Vagina (tissue), 2 donors: ENCODE measurements around the gene PTPRE. TPM values are rescaled to one million over a fixed set of nuclear protein-coding genes. Genes with fewer than 3 reads are reported as not detected.

Experiments
- DNase-seq, 2 donors: peaks; one replicate each; pipeline ENCODE4 v3.0.0-alpha.2; 2017; ENCODE audit errors: extremely low spot score in 2 of 2
- H3K27ac ChIP-seq: fragments of 200-600 bp; sonication (generic); one replicate; pipeline ENCODE4 v1.5.1; 2019
- H3K27me3 ChIP-seq: fragments of 200-600 bp; sonication (generic); one replicate; pipeline ENCODE4 v1.5.1; 2019
- H3K36me3 ChIP-seq, 2 donors: fragments of 200-600 bp; sonication (generic); one replicate each; pipeline ENCODE4 v1.5.1; 2017 to 2019
- H3K4me1 ChIP-seq: fragments of 200-600 bp; sonication (generic); one replicate; pipeline ENCODE4 v1.5.1; 2019
- H3K4me3 ChIP-seq, 2 donors: fragments of 200-600 bp; sonication (generic); 1 replicate in 1 of 2; 2 replicates in 1 of 2; pipeline ENCODE4 v1.5.1; 2016 to 2019
- H3K9me3 ChIP-seq: fragments of 200-600 bp; sonication (generic); one replicate; pipeline ENCODE4 v1.5.1; 2019
- POLR2A ChIP-seq, 2 donors: fragments of 450-650 bp; IDR thresholded peaks; one replicate each; pipeline ENCODE4 v1.6.1; 2017; ENCODE audit warnings: antibody characterized with exemption in 2 of 2, mild to moderate bottlenecking in 2 of 2, moderate library complexity in 2 of 2
- POLR2AphosphoS5 ChIP-seq, 2 donors: sonication (generic); formaldehyde crosslinking; IDR thresholded peaks; one replicate each; pipeline ENCODE4 v1.9.0; 2017; ENCODE audit warnings: antibody characterized with exemption in 2 of 2, mild to moderate bottlenecking in 2 of 2, low read depth in 1 of 2; ENCODE audit not compliant: insufficient read depth in 1 of 2
- intact Hi-C: fragments of 100-400 bp; cut with DNase I; formaldehyde crosslinking; loops from one replicate; pipeline ENCODE4 v1.15.1; 2023
- total RNA-seq: library from RNA; depleted of rRNA; stranded (reverse); fragments of >200 nt; gene quantifications from one replicate; pipeline ENCODE4 v1.2.3, GENCODE V29; 2016
- TF ChIP-seq, protein P1 (sequence below), 3 experiments: fragments of 450-650 bp in 2 of 3; fragments of 200-600 bp in 1 of 3; sonication (generic) in 1 of 3; IDR thresholded peaks; one replicate each; pipeline ENCODE4 v1.5.1; 2017 to 2019; ENCODE audit warnings: antibody characterized with exemption in 3 of 3, mild to moderate bottlenecking in 2 of 3, moderate library complexity in 2 of 3

PTPRE gene
- total RNA-seq, 1 donor from 2014 or later = 77.6 TPM

DNA sequence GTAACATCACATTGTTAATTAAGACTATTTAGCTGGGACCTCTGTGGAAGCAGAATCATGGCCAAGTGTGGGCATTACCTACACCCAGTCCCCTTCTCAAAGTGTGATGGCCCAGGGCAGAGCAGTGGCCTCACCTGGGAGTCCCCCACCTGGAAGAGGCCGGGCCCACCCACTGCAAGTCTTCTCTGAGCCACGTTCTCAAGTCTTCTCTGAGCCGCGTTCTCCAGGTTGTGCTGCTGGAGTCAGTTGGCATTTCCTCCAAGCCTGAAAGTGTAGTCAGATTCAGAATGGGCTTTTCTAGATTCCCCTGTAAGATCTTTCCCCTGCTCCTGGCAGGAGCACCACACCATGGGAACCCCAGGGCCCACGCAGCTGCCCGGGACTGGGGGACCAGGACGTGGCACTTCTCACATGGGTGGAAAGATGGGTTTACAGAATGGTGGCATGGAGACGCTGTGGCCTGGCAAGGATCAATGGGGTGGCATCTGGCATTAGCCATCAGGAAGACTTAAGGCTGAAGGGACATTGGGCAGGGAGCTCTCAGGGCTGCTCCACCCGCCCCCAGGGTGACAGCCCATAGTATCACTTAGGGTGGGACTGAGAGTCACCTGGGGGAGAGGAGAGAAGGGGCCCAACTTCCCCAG lies 151.3 kb downstream of the PTPRE start:
- Histone ChIP-seq H3K27ac (no peak overlapping the region), H3K4me1 (no peaks in the 10 kb centered on the region), H3K27me3 (no peaks in the 10 kb centered on the region), H3K36me3 (peaks cover 0 to 9% of the 10 kb centered on the region in 2 donors), H3K9me3 (no peaks in the 10 kb centered on the region), H3K4me3 (no peak overlapping the region)
- no peak for DNase-seq
- no peak for TF ChIP-seq POLR2AphosphoS5 (IDR thresholded peaks at IDR 0.05; ENCODE audit: insufficient read depth in 1 of 2, low read depth in 1 of 2)
- TF ChIP-seq, protein P1, sequence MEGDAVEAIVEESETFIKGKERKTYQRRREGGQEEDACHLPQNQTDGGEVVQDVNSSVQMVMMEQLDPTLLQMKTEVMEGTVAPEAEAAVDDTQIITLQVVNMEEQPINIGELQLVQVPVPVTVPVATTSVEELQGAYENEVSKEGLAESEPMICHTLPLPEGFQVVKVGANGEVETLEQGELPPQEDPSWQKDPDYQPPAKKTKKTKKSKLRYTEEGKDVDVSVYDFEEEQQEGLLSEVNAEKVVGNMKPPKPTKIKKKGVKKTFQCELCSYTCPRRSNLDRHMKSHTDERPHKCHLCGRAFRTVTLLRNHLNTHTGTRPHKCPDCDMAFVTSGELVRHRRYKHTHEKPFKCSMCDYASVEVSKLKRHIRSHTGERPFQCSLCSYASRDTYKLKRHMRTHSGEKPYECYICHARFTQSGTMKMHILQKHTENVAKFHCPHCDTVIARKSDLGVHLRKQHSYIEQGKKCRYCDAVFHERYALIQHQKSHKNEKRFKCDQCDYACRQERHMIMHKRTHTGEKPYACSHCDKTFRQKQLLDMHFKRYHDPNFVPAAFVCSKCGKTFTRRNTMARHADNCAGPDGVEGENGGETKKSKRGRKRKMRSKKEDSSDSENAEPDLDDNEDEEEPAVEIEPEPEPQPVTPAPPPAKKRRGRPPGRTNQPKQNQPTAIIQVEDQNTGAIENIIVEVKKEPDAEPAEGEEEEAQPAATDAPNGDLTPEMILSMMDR (IDR thresholded peaks at IDR 0.05) = no peak
- TF ChIP-seq POLR2A (IDR thresholded peaks at IDR 0.05) = no peak
- intact Hi-C loops = no loop called here

GRCh38 chr10:128058750-128059134 lies 151.8 kb downstream of the PTPRE start:
- Histone ChIP-seq H3K27me3 (no peaks in the 10 kb centered on the region), H3K4me3 (no peak overlapping the region), H3K9me3 (no peaks in the 10 kb centered on the region), H3K4me1 (peaks cover 5% of the 10 kb centered on the region), H3K36me3 (peaks cover 0 to 6% of the 10 kb centered on the region in 2 donors), H3K27ac (no peak overlapping the region)
- intact Hi-C loops = no loop called here
- TF ChIP-seq POLR2AphosphoS5 (IDR thresholded peaks at IDR 0.05; ENCODE audit: insufficient read depth in 1 of 2, low read depth in 1 of 2) (no peak), POLR2A (IDR thresholded peaks at IDR 0.05) (no peak)
- TF ChIP-seq, protein P1 (IDR thresholded peaks at IDR 0.05) = no peak
- no peak for DNase-seq

GRCh38 chr10:128059266-128059981 lies 152.5 kb downstream of the PTPRE start:
- H3K36me3 ChIP-seq = peaks cover 0 to 6% of the 10 kb centered on the region in 2 donors
- H3K4me1 ChIP-seq = peaks cover 12% of the 10 kb centered on the region
- H3K27me3 ChIP-seq = no peaks in the 10 kb centered on the region
- H3K9me3 ChIP-seq = no peaks in the 10 kb centered on the region
- intact Hi-C loops = no loop called here
- H3K27ac ChIP-seq = no peak overlapping the region
- DNase-seq = no peak
- H3K4me3 ChIP-seq = no peak overlapping the region
- TF ChIP-seq POLR2AphosphoS5 (IDR thresholded peaks at IDR 0.05; ENCODE audit: insufficient read depth in 1 of 2, low read depth in 1 of 2) (no peak), POLR2A (IDR thresholded peaks at IDR 0.05) (no peak)
- TF ChIP-seq, protein P1 (IDR thresholded peaks at IDR 0.05) = no peak

DNA sequence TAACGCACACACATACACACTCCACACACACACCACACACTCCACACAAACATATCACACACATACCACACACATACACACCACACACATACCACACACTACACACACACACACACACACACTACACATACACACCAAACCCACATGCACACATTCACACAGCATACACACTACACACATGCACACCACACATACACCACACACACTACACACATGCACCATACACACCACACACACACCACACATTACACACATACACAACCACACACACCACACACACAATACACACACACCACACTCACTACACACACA lies 153.0 kb downstream of the PTPRE start:
- Histone ChIP-seq H3K27me3 (no peaks in the 10 kb centered on the region), H3K9me3 (no peaks in the 10 kb centered on the region), H3K4me1 (peaks cover 17% of the 10 kb centered on the region), H3K36me3 (peaks cover 0 to 3% of the 10 kb centered on the region in 2 donors), H3K4me3 (no peak overlapping the region), H3K27ac (no peak overlapping the region)
- DNase-seq = no peak
- intact Hi-C loops = no loop called here
- TF ChIP-seq, protein P1 (IDR thresholded peaks at IDR 0.05) = no peak
